Ovary (tissue), 3 donors: ENCODE results near the gene PEX14.

ENCODE experiments used
- CTCF ChIP-seq, 3 donors: fragments of 450-650 bp in 2 of 3; fragments of 200-600 bp in 1 of 3; IDR thresholded peaks; one replicate each; pipeline versions ENCODE4 v1.5.1 to v1.8.0; 2016 to 2022; ENCODE audit warnings: antibody characterized with exemption in 3 of 3, mild to moderate bottlenecking in 1 of 3
- EP300 ChIP-seq: sonication (generic); formaldehyde crosslinking; IDR thresholded peaks from one replicate; pipeline ENCODE4 v1.6.1; 2017; ENCODE audit warnings: antibody characterized with exemption
- POLR2A ChIP-seq: fragments of 450-650 bp; IDR thresholded peaks from one replicate; pipeline ENCODE4 v1.6.1; 2017; ENCODE audit warnings: antibody characterized with exemption, mild to moderate bottlenecking, moderate library complexity
- donor health status: DM: no; HTN: no; CAD: no.

- TF ChIP-seq CTCF (IDR thresholded peaks at IDR 0.05) (no peak), EP300 (no peak), POLR2A (no peak)
These were observed 131.3 kb downstream of the PEX14 start for GRCh38 chr1:10606064-10606463.
